NCI-H1694 treated with DMSO at 0.1 percent for 48 hours (cell line): ENCODE measurements around the gene RHOA.

ENCODE experiments used
- DNase-seq: peaks from one replicate; lab custom pipeline; 2025; lab: John Stamatoyannopoulos, UW

The RHOA gene

GRCh38 chr3:49411968-49412631 is at the start of gene RHOA, which contains the start of gene TCTA:
RHOA (minus strand) TSS chr3:49411976; CDS start chr3:49375589, 36,387 bp downstream.
TCTA (plus strand) TSS chr3:49412423; CDS start chr3:49412427, 4 bp downstream.
- peak; percentile 93 for DNase-seq

GRCh38 chr3:49460956-49461355 is 49.2 kb upstream of the RHOA start:
- no peak for DNase-seq

- DNase-seq, result no peak
These were observed 48.6 kb upstream of the RHOA start for GRCh38 chr3:49460188-49460890.

- no peak for DNase-seq
These were observed 44.7 kb upstream of the RHOA start for GRCh38 chr3:49456466-49456865.

GRCh38 chr3:49454898-49455681 is 43.3 kb upstream of the RHOA start:
- DNase-seq, result no peak

- DNase-seq, result no peak
These were observed 42.7 kb upstream of the RHOA start for GRCh38 chr3:49454458-49454857.

GRCh38 chr3:49453621-49454020 is 41.8 kb upstream of the RHOA start:
- DNase-seq, result no peak

- no peak for DNase-seq
These were observed 33.6 kb upstream of the RHOA start for GRCh38 chr3:49445391-49445790.

- no peak for DNase-seq
These were observed 23.0 kb upstream of the RHOA start for GRCh38 chr3:49434731-49435130.

GRCh38 chr3:49428752-49429080 is 16.9 kb upstream of the RHOA start:
- no peak for DNase-seq

- DNase-seq, result no peak
These were observed 15.8 kb upstream of the RHOA start for GRCh38 chr3:49427586-49427985.

GRCh38 chr3:49424816-49425215 is 13.0 kb upstream of the RHOA start:
- no peak for DNase-seq

GRCh38 chr3:49422379-49423248 is 10.8 kb upstream of the RHOA start, which contains the start of gene AMT:
AMT (minus strand) TSS chr3:49422473; CDS start chr3:49422450, 23 bp downstream.
- DNase-seq, result no peak

- DNase-seq, result no peak
These were observed 10.2 kb upstream of the RHOA start for GRCh38 chr3:49421890-49422378.

- DNase-seq, result no peak
These were observed 5.8 kb upstream of the RHOA start for GRCh38 chr3:49417516-49418120.

GRCh38 chr3:49416867-49417266 is 5.1 kb upstream of the RHOA start:
- DNase-seq, result no peak

- DNase-seq, result no peak
These were observed 4.3 kb upstream of the RHOA start for GRCh38 chr3:49415931-49416601.

- no peak for DNase-seq
These were observed 3.0 kb upstream of the RHOA start for GRCh38 chr3:49414753-49415152.

- no peak for DNase-seq
These were observed 1.6 kb upstream of the RHOA start for GRCh38 chr3:49413338-49413734.

- DNase-seq, result no peak
These were observed 1.0 kb upstream of the RHOA start for GRCh38 chr3:49412632-49413337.
